GM23248 (cell line): ENCODE results near the gene ATP8A2.

Source experiments
- EZH2 ChIP-seq: fragments of 200-600 bp; sonication (generic); IDR thresholded peaks from 2 replicates; pipeline ENCODE4 v1.6.1; 2018; ENCODE audit warnings: antibody characterized with exemption, mild to moderate bottlenecking; ENCODE audit not compliant: insufficient read depth, poor library complexity, severe bottlenecking
- EZH2phosphoT487 ChIP-seq: fragments of 200-600 bp; sonication (generic); IDR thresholded peaks from 2 replicates; pipeline ENCODE4 v1.6.1; 2018; ENCODE audit warnings: antibody characterized with exemption, moderate library complexity, mild to moderate bottlenecking, low read depth; ENCODE audit not compliant: insufficient read depth

DNA sequence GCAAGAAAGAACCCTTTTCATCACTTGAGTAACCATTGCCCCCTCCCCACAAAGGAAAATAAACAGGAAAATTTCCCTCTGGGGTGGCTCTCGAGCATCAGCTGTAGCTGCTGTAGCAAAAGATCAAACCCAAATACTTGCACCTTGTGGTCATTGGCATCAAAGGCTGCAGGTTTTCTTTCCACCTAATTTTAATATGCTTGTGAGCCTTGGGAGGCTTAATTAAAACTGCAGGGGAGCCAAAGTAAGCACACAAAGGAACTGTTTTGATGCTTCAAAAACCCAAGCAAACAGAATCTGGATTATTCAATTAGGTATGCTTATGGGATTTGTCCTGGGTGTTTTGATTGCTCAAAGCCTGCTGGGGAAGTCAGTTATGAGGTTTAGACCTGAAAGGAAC lies 560.6 kb downstream of the ATP8A2 start:
- TF ChIP-seq EZH2, result no peak
- no peak for TF ChIP-seq EZH2phosphoT487
